HL-60/S4 treated with phorbol 12-myristate 13-acetate at 8.2 ng/mL for 4 days and 3 days (cell line): ENCODE results near the gene PCDHB12.
"Not testable (repeated sequence)": the region's sequence is repeated elsewhere in the genome, so short reads cannot be mapped to it uniquely, and the experiment has no call there.

Experiments
- in situ Hi-C: fragments of 300-500 bp; cut with MboI; formaldehyde crosslinking; loops from 2 replicates; pipeline ENCODE4 v1.15.0; 2022; ENCODE audit warnings: low sequenced_read_pairs

The PCDHB12 gene

DNA sequence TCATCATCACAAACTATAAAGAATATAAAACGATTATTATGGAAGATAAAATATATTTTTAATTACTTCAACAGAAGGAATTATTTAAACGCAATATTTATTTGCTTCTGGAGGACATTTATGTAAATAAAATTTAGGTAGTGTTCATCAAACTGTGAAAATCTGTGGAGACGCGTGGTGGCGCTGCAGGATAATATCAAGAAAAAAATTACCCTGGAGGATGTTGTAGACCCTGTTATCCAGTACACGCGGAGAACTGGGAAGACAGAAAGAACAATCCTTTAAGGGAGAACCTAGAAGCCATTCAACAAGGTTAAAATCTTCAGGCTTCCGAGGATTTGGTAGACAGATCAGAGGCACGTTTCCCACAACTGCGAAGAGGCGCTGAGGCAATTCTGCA is at the start of gene PCDHB12:
PCDHB12 (plus strand) TSS at position 242 of the 400 bp plus-strand sequence. CDS start 189 bp downstream, outside the sequence.
- in situ Hi-C loops = no loop called here

DNA sequence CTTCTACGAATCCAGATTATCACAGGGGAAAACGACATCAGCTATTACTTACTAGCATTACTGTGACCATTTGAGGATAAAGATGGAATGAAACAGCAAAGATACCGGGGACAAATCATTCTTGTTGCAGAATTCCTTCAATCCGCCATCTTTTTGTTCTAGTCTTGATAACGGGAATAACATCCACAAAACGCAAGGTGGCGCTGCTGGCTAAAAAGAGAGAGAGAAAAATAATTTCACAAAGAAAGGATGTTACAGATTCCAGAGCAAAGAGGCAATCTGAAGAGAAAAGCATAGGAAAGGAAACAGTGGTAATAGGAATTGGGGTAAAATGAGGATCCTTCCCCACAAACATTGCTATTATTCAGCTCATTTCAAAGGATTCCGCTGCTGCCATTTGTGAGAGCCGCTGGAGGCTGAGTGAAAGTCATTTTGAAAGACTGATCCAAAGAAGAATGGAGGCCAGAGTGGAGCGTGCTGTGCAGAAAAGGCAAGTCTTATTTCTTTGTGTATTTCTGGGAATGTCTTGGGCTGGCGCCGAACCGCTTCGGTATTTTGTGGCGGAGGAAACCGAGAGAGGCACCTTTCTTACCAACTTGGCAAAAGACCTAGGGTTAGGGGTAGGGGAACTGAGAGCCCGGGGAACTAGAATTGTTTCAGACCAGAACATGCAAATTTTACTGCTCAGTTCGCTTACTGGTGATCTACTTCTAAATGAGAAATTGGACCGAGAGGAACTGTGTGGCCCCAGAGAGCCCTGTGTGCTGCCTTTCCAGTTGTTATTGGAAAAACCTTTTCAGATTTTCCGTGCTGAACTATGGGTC is 35.9 kb upstream of the PCDHB12 start, which contains the start of gene PCDHB7:
PCDHB7 (plus strand) TSS at position 264 of the 824 bp plus-strand sequence; CDS start at position 456, 192 bp downstream.
- in situ Hi-C loops = no loop called here

DNA sequence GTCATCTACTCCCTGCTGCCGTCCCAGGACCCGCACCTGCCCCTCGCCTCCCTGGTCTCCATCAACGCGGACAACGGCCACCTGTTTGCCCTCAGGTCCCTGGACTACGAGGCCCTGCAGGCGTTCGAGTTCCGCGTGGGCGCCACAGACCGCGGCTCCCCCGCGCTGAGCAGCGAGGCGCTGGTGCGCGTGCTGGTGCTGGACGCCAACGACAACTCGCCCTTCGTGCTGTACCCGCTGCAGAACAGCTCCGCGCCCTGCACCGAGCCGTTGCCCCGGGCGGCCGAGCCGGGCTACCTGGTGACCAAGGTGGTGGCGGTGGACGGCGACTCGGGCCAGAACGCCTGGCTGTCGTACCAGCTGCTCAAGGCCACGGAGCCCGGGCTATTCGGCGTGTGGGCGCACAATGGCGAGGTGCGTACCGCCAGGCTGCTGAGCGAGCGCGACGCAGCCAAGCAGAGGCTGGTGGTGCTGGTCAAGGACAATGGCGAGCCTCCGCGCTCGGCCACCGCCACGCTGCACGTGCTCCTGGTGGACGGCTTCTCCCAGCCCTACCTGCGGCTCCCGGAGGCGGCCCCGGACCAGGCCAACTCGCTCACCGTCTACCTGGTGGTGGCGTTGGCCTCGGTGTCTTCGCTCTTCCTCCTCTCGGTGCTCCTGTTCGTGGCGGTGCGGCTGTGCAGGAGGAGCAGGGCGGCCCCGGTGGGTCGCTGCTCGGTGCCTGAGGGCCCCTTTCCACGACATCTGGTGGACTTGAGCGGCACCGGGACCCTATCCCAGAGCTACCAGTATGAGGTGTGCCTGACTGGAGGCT is 34.0 kb upstream of the PCDHB12 start:
- in situ Hi-C loops = not testable (repeated sequence)

DNA sequence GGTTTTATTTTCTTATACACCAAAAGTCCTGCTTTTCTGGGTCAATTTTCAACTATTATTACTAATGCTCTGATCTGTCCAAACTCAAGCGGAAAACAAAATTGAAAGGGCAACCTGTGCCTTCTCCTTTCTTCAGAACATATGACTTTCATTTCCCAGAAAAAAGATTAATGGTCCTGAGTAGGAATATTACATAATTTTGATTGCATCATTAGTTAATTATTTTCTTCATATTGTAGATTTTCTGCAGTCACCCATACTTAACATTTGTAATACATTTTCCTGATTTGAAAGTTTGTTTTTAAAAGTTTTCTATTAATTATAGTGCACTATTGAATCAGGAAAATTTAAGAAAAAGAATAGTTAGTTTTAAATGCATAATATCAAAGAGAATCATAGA is 32.6 kb upstream of the PCDHB12 start:
- in situ Hi-C loops = no loop called here

DNA sequence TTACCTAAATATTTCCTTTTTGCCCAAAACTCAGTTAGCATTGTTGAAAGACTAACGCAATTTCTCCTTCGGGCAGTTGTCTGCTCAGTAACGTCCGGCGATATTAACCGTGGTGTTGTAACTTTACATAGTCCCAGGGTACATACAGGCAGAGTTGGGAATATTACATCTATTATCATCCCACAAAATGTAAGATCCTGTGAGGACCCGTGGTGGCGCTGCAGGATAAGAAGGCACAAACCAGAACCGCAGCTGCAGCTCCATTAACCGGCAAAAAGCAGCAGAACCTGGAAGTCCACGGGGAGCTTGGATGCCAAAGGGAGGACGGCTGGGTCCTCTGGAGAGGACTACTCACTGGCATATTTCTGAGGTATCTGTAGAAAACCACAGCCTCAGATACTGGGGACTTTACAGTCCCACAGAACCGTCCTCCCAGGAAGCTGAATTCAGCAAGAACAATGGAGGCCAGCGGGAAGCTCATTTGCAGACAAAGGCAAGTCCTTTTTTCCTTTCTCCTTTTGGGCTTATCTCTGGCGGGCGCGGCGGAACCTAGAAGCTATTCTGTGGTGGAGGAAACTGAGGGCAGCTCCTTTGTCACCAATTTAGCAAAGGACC is 30.8 kb upstream of the PCDHB12 start, which contains the start of gene PCDHB8:
PCDHB8 (plus strand) TSS at position 214 of the 615 bp plus-strand sequence; CDS start at position 459, 245 bp downstream.
- in situ Hi-C loops = not testable (repeated sequence)

DNA sequence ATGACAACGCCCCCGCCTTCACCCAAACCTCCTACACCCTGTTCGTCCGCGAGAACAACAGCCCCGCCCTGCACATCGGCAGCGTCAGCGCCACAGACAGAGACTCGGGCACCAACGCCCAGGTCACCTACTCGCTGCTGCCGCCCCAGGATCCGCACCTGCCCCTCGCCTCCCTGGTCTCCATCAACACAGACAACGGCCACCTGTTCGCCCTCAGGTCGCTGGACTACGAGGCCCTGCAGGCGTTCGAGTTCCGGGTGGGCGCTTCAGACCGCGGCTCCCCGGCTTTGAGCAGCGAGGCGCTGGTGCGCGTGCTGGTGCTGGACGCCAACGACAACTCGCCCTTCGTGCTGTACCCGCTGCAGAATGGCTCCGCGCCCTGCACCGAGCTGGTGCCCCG is 29.1 kb upstream of the PCDHB12 start:
- in situ Hi-C loops = not testable (repeated sequence)

DNA sequence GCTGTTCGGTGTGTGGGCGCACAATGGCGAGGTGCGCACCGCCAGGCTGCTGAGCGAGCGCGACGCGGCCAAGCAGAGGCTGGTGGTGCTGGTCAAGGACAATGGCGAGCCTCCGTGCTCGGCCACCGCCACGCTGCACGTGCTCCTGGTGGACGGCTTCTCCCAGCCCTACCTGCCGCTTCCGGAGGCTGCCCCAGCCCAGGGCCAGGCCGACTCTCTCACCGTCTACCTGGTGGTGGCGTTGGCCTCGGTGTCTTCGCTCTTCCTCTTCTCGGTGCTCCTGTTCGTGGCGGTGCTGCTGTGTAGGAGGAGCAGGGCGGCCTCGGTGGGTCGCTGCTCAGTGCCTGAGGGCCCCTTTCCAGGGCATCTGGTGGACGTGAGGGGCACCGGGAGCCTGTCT is 28.6 kb upstream of the PCDHB12 start:
- in situ Hi-C loops = not testable (repeated sequence)

DNA sequence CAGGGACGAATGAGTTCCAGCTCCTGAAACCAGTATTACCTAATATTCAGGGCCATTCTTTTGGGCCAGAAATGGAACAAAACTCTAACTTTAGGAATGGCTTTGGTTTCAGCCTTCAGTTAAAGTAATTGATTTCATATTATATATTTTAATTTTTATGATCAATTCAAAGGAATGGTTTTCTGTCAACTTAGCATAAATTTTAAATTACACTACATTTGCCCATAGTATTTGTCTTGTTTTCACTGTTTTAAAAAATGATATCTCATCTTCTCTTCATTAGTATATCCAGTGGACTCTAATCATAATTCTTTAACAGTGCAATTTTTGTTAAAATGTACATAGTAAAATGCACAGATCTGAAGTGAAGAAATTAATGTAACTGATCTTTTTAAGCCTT is 28.2 kb upstream of the PCDHB12 start:
- in situ Hi-C loops = no loop called here

DNA sequence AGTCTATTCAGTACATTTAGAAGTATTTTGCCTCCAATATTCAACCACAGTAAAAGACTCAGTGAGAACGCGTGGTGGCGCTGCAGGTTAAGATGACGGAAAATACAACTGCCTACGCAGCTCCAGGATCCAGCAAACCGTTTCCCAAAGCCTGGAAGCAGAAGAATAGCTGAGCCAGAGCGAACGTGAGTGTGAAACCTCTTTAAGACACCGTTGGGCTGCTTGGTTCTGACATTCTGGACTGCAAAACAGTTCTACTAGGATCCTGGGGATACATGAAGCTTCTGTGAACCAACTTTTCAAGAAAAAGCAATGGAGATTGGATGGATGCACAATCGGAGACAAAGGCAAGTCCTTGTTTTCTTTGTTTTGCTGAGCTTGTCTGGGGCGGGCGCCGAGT is 26.3 kb upstream of the PCDHB12 start, which contains the start of gene PCDHB16:
PCDHB16 (plus strand) TSS at position 140 of the 400 bp plus-strand sequence; CDS start at position 313, 173 bp downstream.
- in situ Hi-C loops = no loop called here

DNA sequence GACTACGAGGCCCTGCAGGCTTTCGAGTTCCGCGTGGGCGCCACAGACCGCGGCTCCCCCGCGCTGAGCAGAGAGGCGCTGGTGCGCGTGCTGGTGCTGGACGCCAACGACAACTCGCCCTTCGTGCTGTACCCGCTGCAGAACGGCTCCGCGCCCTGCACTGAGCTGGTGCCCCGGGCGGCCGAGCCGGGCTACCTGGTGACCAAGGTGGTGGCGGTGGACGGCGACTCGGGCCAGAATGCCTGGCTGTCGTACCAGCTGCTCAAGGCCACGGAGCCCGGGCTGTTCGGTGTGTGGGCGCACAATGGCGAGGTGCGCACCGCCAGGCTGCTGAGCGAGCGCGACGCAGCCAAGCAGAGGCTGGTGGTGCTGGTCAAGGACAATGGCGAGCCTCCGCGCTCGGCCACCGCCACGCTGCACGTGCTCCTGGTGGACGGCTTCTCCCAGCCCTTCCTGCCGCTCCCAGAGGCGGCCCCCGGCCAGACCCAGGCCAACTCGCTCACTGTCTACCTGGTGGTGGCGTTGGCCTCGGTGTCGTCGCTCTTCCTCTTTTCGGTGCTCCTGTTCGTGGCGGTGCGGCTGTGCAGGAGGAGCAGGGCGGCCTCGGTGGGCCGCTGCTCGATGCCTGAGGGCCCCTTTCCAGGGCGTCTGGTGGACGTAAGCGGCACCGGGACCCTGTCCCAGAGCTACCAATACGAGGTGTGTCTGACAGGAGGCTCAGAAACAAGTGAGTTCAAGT is 24.2 kb upstream of the PCDHB12 start:
- in situ Hi-C loops = not testable (repeated sequence)

DNA sequence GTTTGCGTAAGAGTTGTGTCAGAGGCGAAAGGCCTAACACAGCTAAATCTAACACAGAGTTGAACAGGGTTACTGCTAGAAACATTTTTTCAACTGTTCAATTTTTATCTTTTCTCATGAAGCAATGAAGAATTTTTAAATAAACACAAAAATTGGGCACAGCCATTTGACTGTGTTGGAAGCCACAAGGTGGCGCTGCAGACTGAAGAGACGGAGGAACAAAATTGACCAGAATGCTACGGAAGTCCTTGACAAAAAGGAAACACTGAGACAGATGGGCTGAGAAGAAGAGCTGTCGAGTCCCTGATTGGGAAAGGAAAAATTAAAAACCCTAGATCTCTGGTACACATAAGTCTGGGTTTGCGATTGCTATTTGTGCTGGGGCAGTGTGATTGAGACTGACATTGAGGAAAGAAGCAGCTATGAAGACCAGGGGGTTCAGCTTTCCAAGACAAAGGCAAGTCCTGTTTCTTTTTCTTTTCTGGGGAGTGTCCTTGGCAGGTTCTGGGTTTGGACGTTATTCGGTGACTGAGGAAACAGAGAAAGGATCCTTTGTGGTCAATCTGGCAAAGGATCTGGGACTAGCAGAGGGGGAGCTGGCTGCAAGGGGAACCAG is 21.5 kb upstream of the PCDHB12 start, which contains the start of gene PCDHB9:
PCDHB9 (plus strand) TSS at position 265 of the 616 bp plus-strand sequence; CDS start at position 423, 158 bp downstream.
- in situ Hi-C loops = no loop called here

DNA sequence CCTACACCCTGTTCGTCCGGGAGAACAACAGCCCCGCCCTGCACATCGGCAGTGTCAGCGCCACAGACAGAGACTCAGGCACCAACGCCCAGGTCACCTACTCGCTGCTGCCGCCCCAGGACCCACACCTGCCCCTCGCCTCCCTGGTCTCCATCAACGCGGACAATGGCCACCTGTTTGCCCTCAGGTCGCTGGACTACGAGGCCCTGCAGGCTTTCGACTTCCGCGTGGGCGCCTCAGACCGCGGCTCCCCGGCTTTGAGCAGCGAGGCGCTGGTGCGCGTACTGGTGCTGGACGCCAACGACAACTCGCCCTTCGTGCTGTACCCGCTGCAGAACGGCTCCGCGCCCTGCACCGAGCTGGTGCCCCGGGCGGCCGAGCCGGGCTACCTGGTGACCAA is 19.8 kb upstream of the PCDHB12 start:
- in situ Hi-C loops = not testable (repeated sequence)

DNA sequence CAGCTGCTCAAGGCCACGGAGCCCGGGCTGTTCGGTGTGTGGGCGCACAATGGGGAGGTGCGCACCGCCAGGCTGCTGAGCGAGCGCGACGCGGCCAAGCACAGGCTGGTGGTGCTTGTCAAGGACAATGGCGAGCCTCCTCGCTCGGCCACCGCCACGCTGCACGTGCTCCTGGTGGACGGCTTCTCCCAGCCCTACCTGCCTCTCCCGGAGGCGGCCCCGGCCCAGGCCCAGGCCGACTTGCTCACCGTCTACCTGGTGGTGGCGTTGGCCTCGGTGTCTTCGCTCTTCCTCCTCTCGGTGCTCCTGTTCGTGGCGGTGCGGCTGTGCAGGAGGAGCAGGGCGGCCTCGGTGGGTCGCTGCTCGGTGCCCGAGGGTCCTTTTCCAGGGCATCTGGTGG is 19.4 kb upstream of the PCDHB12 start:
- in situ Hi-C loops = not testable (repeated sequence)

DNA sequence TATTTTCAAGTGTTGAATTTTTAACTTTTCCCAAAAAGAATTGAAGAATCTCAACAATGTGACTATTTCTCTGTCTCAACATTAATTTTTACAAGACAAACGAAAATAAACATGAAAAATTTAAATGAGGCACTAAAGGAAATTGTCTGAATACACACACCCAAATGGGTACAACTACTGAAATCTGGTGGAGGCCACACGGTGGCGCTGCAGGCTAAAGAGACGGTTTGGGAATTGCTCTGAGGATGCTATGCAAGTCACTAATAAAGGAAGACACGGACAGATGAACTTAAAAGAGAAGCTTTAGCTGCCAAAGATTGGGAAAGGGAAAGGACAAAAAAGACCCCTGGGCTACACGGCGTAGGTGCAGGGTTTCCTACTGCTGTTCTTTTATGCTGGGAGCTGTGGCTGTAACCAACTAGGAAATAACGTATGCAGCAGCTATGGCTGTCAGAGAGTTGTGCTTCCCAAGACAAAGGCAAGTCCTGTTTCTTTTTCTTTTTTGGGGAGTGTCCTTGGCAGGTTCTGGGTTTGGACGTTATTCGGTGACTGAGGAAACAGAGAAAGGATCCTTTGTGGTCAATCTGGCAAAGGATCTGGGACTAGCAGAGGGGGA is 16.3 kb upstream of the PCDHB12 start, which contains the start of gene PCDHB10:
PCDHB10 (plus strand) TSS at position 244 of the 616 bp plus-strand sequence; CDS start at position 444, 200 bp downstream.
- in situ Hi-C loops = no loop called here

DNA sequence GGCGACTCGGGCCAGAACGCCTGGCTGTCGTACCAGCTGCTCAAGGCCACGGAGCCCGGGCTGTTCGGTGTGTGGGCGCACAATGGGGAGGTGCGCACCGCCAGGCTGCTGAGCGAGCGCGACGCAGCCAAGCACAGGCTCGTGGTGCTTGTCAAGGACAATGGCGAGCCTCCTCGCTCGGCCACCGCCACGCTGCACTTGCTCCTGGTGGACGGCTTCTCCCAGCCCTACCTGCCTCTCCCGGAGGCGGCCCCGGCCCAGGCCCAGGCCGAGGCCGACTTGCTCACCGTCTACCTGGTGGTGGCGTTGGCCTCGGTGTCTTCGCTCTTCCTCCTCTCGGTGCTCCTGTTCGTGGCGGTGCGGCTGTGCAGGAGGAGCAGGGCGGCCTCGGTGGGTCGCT is 14.2 kb upstream of the PCDHB12 start:
- in situ Hi-C loops = not testable (repeated sequence)

DNA sequence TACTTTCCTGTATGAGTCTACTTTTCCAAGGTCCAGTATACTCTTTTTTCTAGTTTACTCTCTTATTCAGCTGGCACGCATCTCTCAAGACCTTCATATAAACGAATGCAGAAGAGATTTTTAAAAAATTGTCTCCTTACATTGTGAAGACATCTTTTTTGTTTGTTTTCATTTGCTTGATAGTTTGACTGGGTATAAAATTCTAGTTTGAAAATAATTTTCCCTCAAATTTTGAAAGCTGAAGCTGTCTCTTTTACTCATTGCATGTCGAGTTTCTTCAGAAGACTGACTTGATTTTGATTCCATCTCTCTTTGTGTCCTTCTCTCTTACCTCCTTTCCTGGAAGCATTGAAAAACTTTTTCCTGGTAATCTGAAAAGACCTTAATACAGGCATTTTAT is 12.2 kb upstream of the PCDHB12 start:
- in situ Hi-C loops = no loop called here

DNA sequence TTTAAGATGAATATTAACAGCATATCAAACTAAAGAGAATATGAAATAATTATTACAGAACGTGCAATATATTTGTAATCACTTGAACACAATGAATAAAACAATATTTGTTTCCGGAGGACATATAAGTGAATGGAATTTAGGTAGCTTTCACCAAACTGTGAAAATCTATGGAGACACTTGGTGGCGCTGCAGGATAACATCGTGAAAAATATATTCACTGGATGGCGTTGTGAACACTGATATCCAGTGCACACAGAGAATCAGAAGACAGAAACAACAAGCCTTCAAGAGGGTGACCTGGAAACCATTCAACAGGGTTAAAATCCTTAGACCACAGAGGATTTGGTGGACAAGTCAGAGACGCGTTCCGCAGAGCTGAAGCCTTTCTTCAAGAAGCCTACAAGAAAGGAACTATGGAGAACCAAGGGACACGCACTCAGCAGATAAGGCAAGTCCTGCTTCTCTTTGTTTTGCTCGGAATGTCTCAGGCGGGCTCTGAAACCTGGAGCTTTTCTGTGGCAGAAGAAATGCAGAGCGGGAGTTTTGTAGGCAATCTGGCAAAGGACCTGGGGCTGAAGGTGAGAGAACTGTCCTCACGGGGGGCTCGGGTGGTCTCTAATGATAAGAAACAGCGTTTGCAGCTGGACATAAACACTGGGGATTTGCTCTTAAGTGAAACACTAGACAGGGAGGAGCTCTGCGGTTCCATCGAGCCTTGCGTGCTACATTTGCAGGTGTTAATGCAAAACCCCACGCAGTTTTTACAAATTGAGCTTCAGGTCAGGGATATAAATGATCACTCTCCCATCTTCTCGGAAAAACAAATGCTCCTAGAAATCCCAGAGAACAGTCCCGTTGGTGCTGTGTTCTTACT is 8.9 kb upstream of the PCDHB12 start, which contains the start of gene PCDHB11:
PCDHB11 (plus strand) TSS at position 269 of the 877 bp plus-strand sequence; CDS start at position 417, 148 bp downstream.
- in situ Hi-C loops = no loop called here

DNA sequence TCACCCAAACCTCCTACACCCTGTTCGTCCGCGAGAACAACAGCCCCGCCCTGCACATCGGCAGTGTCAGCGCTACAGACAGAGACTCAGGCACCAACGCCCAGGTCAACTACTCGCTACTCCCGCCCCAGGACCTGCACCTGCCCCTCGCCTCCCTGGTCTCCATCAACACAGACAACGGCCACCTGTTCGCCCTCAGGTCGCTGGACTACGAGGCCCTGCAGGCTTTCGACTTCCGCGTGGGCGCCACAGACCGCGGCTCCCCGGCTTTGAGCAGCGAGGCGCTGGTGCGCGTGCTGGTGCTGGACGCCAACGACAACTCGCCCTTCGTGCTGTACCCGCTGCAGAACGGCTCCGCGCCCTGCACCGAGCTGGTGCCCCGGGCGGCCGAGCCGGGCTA is 7.4 kb upstream of the PCDHB12 start:
- in situ Hi-C loops = not testable (repeated sequence)
